GM12878 (cell line): Measurements from ENCODE around the gene PARP16. TPM values are rescaled to one million over a fixed set of nuclear protein-coding genes. Genes with fewer than 3 reads are reported as not detected.

Experiments used
- ATAC-seq: fragments of 200-7000 bp; cut with Tn5 transposase; 3 replicates; pipeline ENCODE4 v1.9.1; 2020; ENCODE audit warnings: mild to moderate bottlenecking, moderate library complexity
- BruUV-seq: library from RNA; stranded (reverse); fragments of 400-500 nt; replicated peaks from 2 replicates; lab custom pipeline; 2021; lab: Mats Ljungman, UMichigan
- CTCF ChIA-PET: fragments of 300-600 bp; sonication (Branson Sonifier 250); formaldehyde crosslinking; extraction: SDS; loops from one replicate; lab custom pipeline; 2021; ENCODE audit warnings: inconsistent platforms; lab: Yijun Ruan, JAX
- POLR2A ChIA-PET: fragments of 350-600 bp; formaldehyde crosslinking; extraction: SDS; loops from one replicate; lab custom pipeline; 2021; ENCODE audit warnings: inconsistent platforms; lab: Charles Lee
- RAD21 ChIA-PET: fragments of 300-600 bp; sonication (Branson Sonifier 250); formaldehyde crosslinking; loops from one replicate; lab custom pipeline; 2023; ENCODE audit warnings: antibody characterized with exemption; ENCODE audit not compliant: unreplicated experiment; lab: Charles Lee
- SMC1A ChIA-PET: fragments of 300-600 bp; sonication (Branson Sonifier 250); formaldehyde crosslinking; loops from one replicate; lab custom pipeline; 2023; ENCODE audit not compliant: unreplicated experiment, uncharacterized antibody; lab: Charles Lee
- DNase-seq: peaks from one replicate; pipeline ENCODE4 v3.0.0-alpha.2; 2011; ENCODE audit warnings: low read depth, low spot score
- FAIRE-seq: peaks from 3 replicates; lab custom pipeline; 2011; peaks lifted over from hg19 to GRCh38; lab: Jason Lieb, UNC
- H2AFZ ChIP-seq: 2 replicates; pipeline ENCODE4 v1.6.0; 2011; ENCODE audit warnings: low read depth, low read length, control low read depth; ENCODE audit not compliant: control insufficient read depth
- H3K27ac ChIP-seq: 2 replicates; pipeline ENCODE4 v1.5.1; 2011; ENCODE audit warnings: control low read depth; ENCODE audit not compliant: control insufficient read depth, insufficient read depth
- H3K27me3 ChIP-seq, 2 experiments: replicated peaks in 1 of 2; 2 replicates each; pipeline versions ENCODE4 v1.6.0 to v1.6.1; 2011; ENCODE audit warnings: low read length in 1 of 2; ENCODE audit not compliant: control insufficient read depth in 2 of 2, insufficient read depth in 2 of 2
- H3K36me3 ChIP-seq, 2 experiments: 2 replicates each; pipeline ENCODE4 v1.5.1; 2011; ENCODE audit warnings: low read length in 1 of 2; ENCODE audit not compliant: control insufficient read depth in 2 of 2, insufficient read depth in 2 of 2
- H3K4me1 ChIP-seq: 2 replicates; pipeline ENCODE4 v1.6.1; 2011; ENCODE audit warnings: mild to moderate bottlenecking, low read length, moderate library complexity, mixed read lengths; ENCODE audit not compliant: control insufficient read depth, insufficient read depth
- H3K4me2 ChIP-seq: 2 replicates; pipeline ENCODE4 v1.6.0; 2011; ENCODE audit warnings: control low read depth; ENCODE audit not compliant: control insufficient read depth, insufficient read depth
- H3K4me3 ChIP-seq: fragments of 200-600 bp; sonication (generic); 2 replicates; pipeline ENCODE4 v1.5.1; 2016
- H3K79me2 ChIP-seq: 2 replicates; pipeline ENCODE4 v1.6.0; 2011; ENCODE audit warnings: low read length; ENCODE audit not compliant: control insufficient read depth, insufficient read depth
- H3K9ac ChIP-seq: 2 replicates; pipeline ENCODE4 v1.8.0; 2011; ENCODE audit warnings: low read length, control low read depth, mixed read lengths; ENCODE audit not compliant: control insufficient read depth, insufficient read depth
- H3K9me3 ChIP-seq: replicated peaks from 3 replicates; pipeline ENCODE4 v1.5.1; 2011; ENCODE audit warnings: mild to moderate bottlenecking, low read length; ENCODE audit not compliant: control insufficient read depth, insufficient read depth
- H4K20me1 ChIP-seq: 2 replicates; pipeline ENCODE4 v1.6.0; 2011; ENCODE audit not compliant: control insufficient read depth, insufficient read depth
- EP300 ChIP-seq, 2 experiments: fragments of 150-350 bp in 1 of 2; IDR thresholded peaks; 2 replicates each; pipeline ENCODE4 v1.6.1; 2011 to 2012; ENCODE audit warnings: low read depth in 2 of 2, low read length in 2 of 2, borderline replicate concordance in 1 of 2, improper control_type of control experiment in 1 of 2, inconsistent platforms in 1 of 2; ENCODE audit not compliant: control insufficient read depth in 1 of 2
- ESRRA ChIP-seq: IDR thresholded peaks from 2 replicates; pipeline ENCODE4 v1.6.1; 2012; ENCODE audit warnings: mild to moderate bottlenecking, low read length, improper control_type of control experiment
- POLR2AphosphoS2 ChIP-seq: IDR thresholded peaks from 2 replicates; pipeline ENCODE4 v1.6.1; 2011; ENCODE audit warnings: low read depth, mild to moderate bottlenecking, low read length, improper control_type of control experiment, moderate library complexity
- RUNX3 ChIP-seq: IDR thresholded peaks from 2 replicates; pipeline ENCODE4 v1.6.1; 2012; ENCODE audit warnings: low read length, inconsistent platforms
- SREBF1 ChIP-seq: IDR thresholded peaks from 2 replicates; pipeline ENCODE4 v1.6.1; 2012; ENCODE audit warnings: mild to moderate bottlenecking, low read length
- SRF ChIP-seq, 2 experiments: IDR thresholded peaks; 2 replicates each; pipeline ENCODE4 v1.6.1; 2011; ENCODE audit warnings: low read depth in 2 of 2, low read length in 2 of 2, mild to moderate bottlenecking in 1 of 2, moderate library complexity in 1 of 2
- SUPT20H ChIP-seq: IDR thresholded peaks from 2 replicates; pipeline ENCODE4 v1.6.1; 2011; ENCODE audit warnings: low read depth, mild to moderate bottlenecking, low read length, moderate library complexity, borderline replicate concordance; ENCODE audit not compliant: control insufficient read depth
- YY1 ChIP-seq: IDR thresholded peaks from 2 replicates; pipeline ENCODE4 v1.6.1; 2011; ENCODE audit warnings: low read depth, mild to moderate bottlenecking, low read length
- ZNF217 ChIP-seq: fragments of 450-650 bp; IDR thresholded peaks from 2 replicates; pipeline ENCODE4 v1.6.1; 2017; ENCODE audit warnings: antibody characterized with exemption, mild to moderate bottlenecking
- WGBS: methylation state at CpG from one replicate; pipeline ENCODE4 v1.1.6; 2016; ENCODE audit warnings: low lambda C conversion rate; ENCODE audit not compliant: insufficient replicate concordance, insufficient coverage; ENCODE audit errors: missing lambda C conversion rate; 5-methylcytosine and 5-hydroxymethylcytosine counted together
- in situ Hi-C: fragments of 300-500 bp; cut with MboI; formaldehyde crosslinking; loops from 9 replicates; pipeline ENCODE4 v1.14.3; 2018; ENCODE audit warnings: mixed read lengths
- intact Hi-C: fragments of 100-400 bp; cut with micrococcal nuclease; formaldehyde crosslinking; loops from one replicate; pipeline ENCODE4 v1.14.2; 2022; ENCODE audit not compliant: unreplicated experiment
- polyA plus RNA-seq, 11 experiments: library from polyadenylated mRNA; depleted of rRNA in 4 of 11; unstranded in 6 of 11; stranded (reverse) in 5 of 11; fragments of >200 nt; fragmentation: Nextera tagmentation in 4 of 11; fragmentation: Illumina TruSeq in 1 of 11; extraction: Ambion mirVana in 4 of 11; extraction: Trizol in 1 of 11; gene quantifications; 1 replicate in 1 of 11; 2 replicates in 10 of 11; pipeline versions ENCODE4 v1.2.1 to v1.2.3, GENCODE V29; 2011 to 2016; ENCODE audit warnings: inconsistent platforms in 2 of 11, missing spikeins in 2 of 11, low read depth in 1 of 11
- total RNA-seq, 4 experiments: library from RNA; depleted of rRNA in 3 of 4; stranded (reverse); fragments of >200 nt in 3 of 4; fragmentation: Illumina TruSeq in 1 of 4; extraction: Trizol in 1 of 4; gene quantifications; 2 replicates each; pipeline versions ENCODE4 v1.2.1 to v1.2.3, GENCODE V29; 2013 to 2021
- TF ChIP-seq, protein P1 (sequence below): fragments of 450-650 bp; IDR thresholded peaks from 2 replicates; pipeline ENCODE4 v1.6.1; 2017; ENCODE audit warnings: mild to moderate bottlenecking, low read depth, inconsistent platforms; ENCODE audit not compliant: poor library complexity, severe bottlenecking
- TF ChIP-seq, protein P2 (sequence below): IDR thresholded peaks from 2 replicates; pipeline ENCODE4 v1.6.1; 2011; ENCODE audit warnings: borderline replicate concordance, low read depth, mild to moderate bottlenecking, moderate library complexity, mixed read lengths, low read length; ENCODE audit not compliant: insufficient read depth; ENCODE audit errors: extremely low read length
- TF ChIP-seq, protein P3 (sequence below): fragments of 450-650 bp; formaldehyde crosslinking; IDR thresholded peaks from 2 replicates; pipeline ENCODE4 v1.5.0; 2022; ENCODE audit warnings: mild to moderate bottlenecking, missing genetic modification characterization
- TF ChIP-seq, protein P4 (sequence below): fragments of 150-350 bp; IDR thresholded peaks from 2 replicates; pipeline ENCODE4 v1.6.1; 2014; ENCODE audit warnings: mild to moderate bottlenecking, low read depth, low read length
- TF ChIP-seq, protein P5 (sequence below): fragments of 450-650 bp; conservative IDR thresholded peaks from 2 replicates; pipeline ENCODE4 v1.6.1; 2017; ENCODE audit warnings: mild to moderate bottlenecking, moderate library complexity

PARP16 gene
- total and polyA plus RNA-seq, 10 of the 15 experiments (the other 5 are each of a cell fraction or from before 2014, with no cell fraction given): 4.9 to 15.7 (median 9.9) TPM

DNA sequence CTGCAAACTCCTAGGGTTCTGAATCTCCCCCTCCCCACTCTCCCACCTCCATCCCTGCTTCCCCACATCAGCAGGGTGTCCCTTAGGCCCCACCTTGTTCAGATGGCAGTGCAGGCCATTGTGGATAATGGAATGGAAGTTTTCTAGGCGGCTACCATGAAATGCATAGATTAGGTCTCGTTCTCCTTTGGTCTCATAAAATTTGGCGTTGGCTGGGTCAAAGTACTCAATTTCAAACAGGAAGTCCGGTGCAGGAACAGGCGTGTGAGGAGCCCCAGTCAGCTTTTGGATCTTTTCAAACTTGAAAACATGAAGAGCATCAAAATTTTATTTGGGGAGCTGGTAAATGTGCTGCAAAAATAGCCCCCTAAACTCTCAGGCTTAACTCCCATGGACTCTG is 20.2 kb downstream of the PARP16 start:
- no peak overlapping the region for H3K4me2 ChIP-seq
- no peaks in the 10 kb centered on the region for H4K20me1 ChIP-seq
- no peak for DNase-seq
- intact Hi-C loops (no loop called here), in situ Hi-C loops (no loop called here)
- no peaks in the 10 kb centered on the region for H3K79me2 ChIP-seq
- no peaks in the 10 kb centered on the region for H3K9me3 ChIP-seq
- 87% methylated on average over 5 of the region's 5 CpGs for WGBS
- no peaks in the 10 kb centered on the region for H3K27me3 ChIP-seq
- FAIRE-seq: no peak
- H3K36me3 ChIP-seq: peaks cover 4 to 8% of the 10 kb centered on the region in 2 experiments; a peak in 3 of 4 replicates
- H3K4me3 ChIP-seq: no peak overlapping the region
- no peaks in the 10 kb centered on the region for H3K4me1 ChIP-seq
- no peak overlapping the region for H3K9ac ChIP-seq
- BruUV-seq: no TSS peak
- ChIA-PET CTCF (no interaction called here), SMC1A (no interaction called here), RAD21 (no interaction called here), POLR2A (interaction anchor here (1.3 kb wide), 1 partner anchor 9 kb away, joined by 3 read pairs; no protein-coding TSS in a partner anchor)
- H3K27ac ChIP-seq: no peak overlapping the region
- ATAC-seq: no peak
- H2AFZ ChIP-seq: no peak overlapping the region
- TF ChIP-seq POLR2AphosphoS2: no peak
- no peak for TF ChIP-seq SUPT20H
- TF ChIP-seq, protein P1, sequence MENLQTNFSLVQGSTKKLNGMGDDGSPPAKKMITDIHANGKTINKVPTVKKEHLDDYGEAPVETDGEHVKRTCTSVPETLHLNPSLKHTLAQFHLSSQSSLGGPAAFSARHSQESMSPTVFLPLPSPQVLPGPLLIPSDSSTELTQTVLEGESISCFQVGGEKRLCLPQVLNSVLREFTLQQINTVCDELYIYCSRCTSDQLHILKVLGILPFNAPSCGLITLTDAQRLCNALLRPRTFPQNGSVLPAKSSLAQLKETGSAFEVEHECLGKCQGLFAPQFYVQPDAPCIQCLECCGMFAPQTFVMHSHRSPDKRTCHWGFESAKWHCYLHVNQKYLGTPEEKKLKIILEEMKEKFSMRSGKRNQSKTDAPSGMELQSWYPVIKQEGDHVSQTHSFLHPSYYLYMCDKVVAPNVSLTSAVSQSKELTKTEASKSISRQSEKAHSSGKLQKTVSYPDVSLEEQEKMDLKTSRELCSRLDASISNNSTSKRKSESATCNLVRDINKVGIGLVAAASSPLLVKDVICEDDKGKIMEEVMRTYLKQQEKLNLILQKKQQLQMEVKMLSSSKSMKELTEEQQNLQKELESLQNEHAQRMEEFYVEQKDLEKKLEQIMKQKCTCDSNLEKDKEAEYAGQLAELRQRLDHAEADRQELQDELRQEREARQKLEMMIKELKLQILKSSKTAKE: no peak
- TF ChIP-seq SRF (IDR thresholded peaks at IDR 0.05; ENCODE audit: low read depth in 2 of 2, low read length in 2 of 2): no peak
- TF ChIP-seq, protein P2, sequence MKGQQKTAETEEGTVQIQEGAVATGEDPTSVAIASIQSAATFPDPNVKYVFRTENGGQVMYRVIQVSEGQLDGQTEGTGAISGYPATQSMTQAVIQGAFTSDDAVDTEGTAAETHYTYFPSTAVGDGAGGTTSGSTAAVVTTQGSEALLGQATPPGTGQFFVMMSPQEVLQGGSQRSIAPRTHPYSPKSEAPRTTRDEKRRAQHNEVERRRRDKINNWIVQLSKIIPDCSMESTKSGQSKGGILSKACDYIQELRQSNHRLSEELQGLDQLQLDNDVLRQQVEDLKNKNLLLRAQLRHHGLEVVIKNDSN: no peak
- no peak for TF ChIP-seq ZNF217
- TF ChIP-seq, protein P3, sequence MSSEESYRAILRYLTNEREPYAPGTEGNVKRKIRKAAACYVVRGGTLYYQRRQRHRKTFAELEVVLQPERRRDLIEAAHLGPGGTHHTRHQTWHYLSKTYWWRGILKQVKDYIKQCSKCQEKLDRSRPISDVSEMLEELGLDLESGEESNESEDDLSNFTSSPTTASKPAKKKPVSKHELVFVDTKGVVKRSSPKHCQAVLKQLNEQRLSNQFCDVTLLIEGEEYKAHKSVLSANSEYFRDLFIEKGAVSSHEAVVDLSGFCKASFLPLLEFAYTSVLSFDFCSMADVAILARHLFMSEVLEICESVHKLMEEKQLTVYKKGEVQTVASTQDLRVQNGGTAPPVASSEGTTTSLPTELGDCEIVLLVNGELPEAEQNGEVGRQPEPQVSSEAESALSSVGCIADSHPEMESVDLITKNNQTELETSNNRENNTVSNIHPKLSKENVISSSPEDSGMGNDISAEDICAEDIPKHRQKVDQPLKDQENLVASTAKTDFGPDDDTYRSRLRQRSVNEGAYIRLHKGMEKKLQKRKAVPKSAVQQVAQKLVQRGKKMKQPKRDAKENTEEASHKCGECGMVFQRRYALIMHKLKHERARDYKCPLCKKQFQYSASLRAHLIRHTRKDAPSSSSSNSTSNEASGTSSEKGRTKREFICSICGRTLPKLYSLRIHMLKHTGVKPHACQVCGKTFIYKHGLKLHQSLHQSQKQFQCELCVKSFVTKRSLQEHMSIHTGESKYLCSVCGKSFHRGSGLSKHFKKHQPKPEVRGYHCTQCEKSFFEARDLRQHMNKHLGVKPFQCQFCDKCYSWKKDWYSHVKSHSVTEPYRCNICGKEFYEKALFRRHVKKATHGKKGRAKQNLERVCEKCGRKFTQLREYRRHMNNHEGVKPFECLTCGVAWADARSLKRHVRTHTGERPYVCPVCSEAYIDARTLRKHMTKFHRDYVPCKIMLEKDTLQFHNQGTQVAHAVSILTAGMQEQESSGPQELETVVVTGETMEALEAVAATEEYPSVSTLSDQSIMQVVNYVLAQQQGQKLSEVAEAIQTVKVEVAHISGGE (CRISPR knock-in tag): no peak
- TF ChIP-seq SREBF1: no peak
- TF ChIP-seq, protein P4, sequence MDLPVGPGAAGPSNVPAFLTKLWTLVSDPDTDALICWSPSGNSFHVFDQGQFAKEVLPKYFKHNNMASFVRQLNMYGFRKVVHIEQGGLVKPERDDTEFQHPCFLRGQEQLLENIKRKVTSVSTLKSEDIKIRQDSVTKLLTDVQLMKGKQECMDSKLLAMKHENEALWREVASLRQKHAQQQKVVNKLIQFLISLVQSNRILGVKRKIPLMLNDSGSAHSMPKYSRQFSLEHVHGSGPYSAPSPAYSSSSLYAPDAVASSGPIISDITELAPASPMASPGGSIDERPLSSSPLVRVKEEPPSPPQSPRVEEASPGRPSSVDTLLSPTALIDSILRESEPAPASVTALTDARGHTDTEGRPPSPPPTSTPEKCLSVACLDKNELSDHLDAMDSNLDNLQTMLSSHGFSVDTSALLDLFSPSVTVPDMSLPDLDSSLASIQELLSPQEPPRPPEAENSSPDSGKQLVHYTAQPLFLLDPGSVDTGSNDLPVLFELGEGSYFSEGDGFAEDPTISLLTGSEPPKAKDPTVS: no peak
- TF ChIP-seq EP300 (IDR thresholded peaks at IDR 0.05; ENCODE audit: borderline replicate concordance in 1 of 2, control insufficient read depth in 1 of 2, low read depth in 2 of 2, low read length in 2 of 2): no peak
- TF ChIP-seq RUNX3: no peak
- no peak for TF ChIP-seq YY1
- no peak for TF ChIP-seq ESRRA
- TF ChIP-seq, protein P5, sequence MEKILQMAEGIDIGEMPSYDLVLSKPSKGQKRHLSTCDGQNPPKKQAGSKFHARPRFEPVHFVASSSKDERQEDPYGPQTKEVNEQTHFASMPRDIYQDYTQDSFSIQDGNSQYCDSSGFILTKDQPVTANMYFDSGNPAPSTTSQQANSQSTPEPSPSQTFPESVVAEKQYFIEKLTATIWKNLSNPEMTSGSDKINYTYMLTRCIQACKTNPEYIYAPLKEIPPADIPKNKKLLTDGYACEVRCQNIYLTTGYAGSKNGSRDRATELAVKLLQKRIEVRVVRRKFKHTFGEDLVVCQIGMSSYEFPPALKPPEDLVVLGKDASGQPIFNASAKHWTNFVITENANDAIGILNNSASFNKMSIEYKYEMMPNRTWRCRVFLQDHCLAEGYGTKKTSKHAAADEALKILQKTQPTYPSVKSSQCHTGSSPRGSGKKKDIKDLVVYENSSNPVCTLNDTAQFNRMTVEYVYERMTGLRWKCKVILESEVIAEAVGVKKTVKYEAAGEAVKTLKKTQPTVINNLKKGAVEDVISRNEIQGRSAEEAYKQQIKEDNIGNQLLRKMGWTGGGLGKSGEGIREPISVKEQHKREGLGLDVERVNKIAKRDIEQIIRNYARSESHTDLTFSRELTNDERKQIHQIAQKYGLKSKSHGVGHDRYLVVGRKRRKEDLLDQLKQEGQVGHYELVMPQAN: no peak
